WTC11 (cell line): ENCODE results near the gene C1orf167. TPM values are rescaled to one million over a fixed set of nuclear protein-coding genes. Genes with fewer than 3 reads are reported as not detected.

Source experiments
- ATAC-seq: fragments of 200-7000 bp; cut with Tn5 transposase; 2 replicates; pipeline ENCODE4 v1.10.0; 2021; ENCODE audit warnings: mild to moderate bottlenecking, moderate library complexity
- CTCF ChIA-PET: fragments of 300-600 bp; sonication (Branson Sonifier 250); formaldehyde crosslinking; loops from one replicate; lab custom pipeline; 2021; ENCODE audit warnings: antibody characterized with exemption; lab: Charles Lee
- POLR2A ChIA-PET: fragments of 350-600 bp; sonication (Branson Sonifier 250); formaldehyde crosslinking; loops from one replicate; lab custom pipeline; 2021; ENCODE audit warnings: antibody characterized with exemption; lab: Charles Lee
- DNase-seq: peaks from one replicate; pipeline ENCODE4 v3.0.0; 2021; ENCODE audit warnings: low spot score
- H3K27ac Mint-ChIP-seq: 2 replicates; pipeline ENCODE4 v1.8.0; 2021; ENCODE audit warnings: mixed read lengths
- H3K27me3 Mint-ChIP-seq: 2 replicates; pipeline ENCODE4 v1.8.0; 2021; ENCODE audit warnings: low read depth, mild to moderate bottlenecking, moderate library complexity, mixed read lengths
- H3K36me3 Mint-ChIP-seq: 2 replicates; pipeline ENCODE4 v1.8.0; 2021; ENCODE audit warnings: mixed read lengths
- H3K4me1 Mint-ChIP-seq: 2 replicates; pipeline ENCODE4 v1.8.0; 2022; ENCODE audit warnings: mixed read lengths
- H3K4me3 Mint-ChIP-seq: 2 replicates; pipeline ENCODE4 v1.8.0; 2021; ENCODE audit warnings: mild to moderate bottlenecking, moderate library complexity, mixed read lengths
- H3K9me3 Mint-ChIP-seq: 2 replicates; pipeline ENCODE4 v1.8.0; 2021; ENCODE audit warnings: mixed read lengths
- ARID4B ChIP-seq: sonication (generic); formaldehyde crosslinking; IDR thresholded peaks from 2 replicates; pipeline ENCODE4 v1.8.0; 2023; ENCODE audit warnings: missing genetic modification reagents, mild to moderate bottlenecking, borderline replicate concordance
- CREM ChIP-seq: sonication (generic); formaldehyde crosslinking; IDR thresholded peaks from 2 replicates; pipeline ENCODE4 v1.8.1; 2022; ENCODE audit warnings: mild to moderate bottlenecking, missing genetic modification reagents, moderate library complexity
- EMX1 ChIP-seq: fragments of 250-450 bp; sonication (Bioruptor Pico); IDR thresholded peaks from 2 replicates; pipeline ENCODE4 v1.8.0; 2021; ENCODE audit warnings: mild to moderate bottlenecking
- ETV6 ChIP-seq: sonication (generic); formaldehyde crosslinking; IDR thresholded peaks from 2 replicates; pipeline ENCODE4 v1.8.1; 2022; ENCODE audit warnings: mild to moderate bottlenecking, missing genetic modification reagents
- HMGXB4 ChIP-seq: sonication (generic); formaldehyde crosslinking; IDR thresholded peaks from 2 replicates; pipeline ENCODE4 v1.8.1; 2023; ENCODE audit warnings: mild to moderate bottlenecking, moderate library complexity, missing genetic modification reagents
- IRF1 ChIP-seq: sonication (generic); formaldehyde crosslinking; IDR thresholded peaks from 2 replicates; pipeline ENCODE4 v1.8.0; 2023; ENCODE audit warnings: missing genetic modification reagents
- NR2C2 ChIP-seq: sonication (generic); formaldehyde crosslinking; IDR thresholded peaks from 2 replicates; pipeline ENCODE4 v1.8.0; 2022; ENCODE audit warnings: mild to moderate bottlenecking, missing genetic modification reagents
- ZNF121 ChIP-seq: sonication (generic); formaldehyde crosslinking; IDR thresholded peaks from 2 replicates; pipeline ENCODE4 v1.8.0; 2023; ENCODE audit warnings: missing genetic modification reagents
- ZNF281 ChIP-seq: sonication (generic); formaldehyde crosslinking; IDR thresholded peaks from 2 replicates; pipeline ENCODE4 v1.8.0; 2023; ENCODE audit warnings: mild to moderate bottlenecking, missing genetic modification reagents
- ZNF423 ChIP-seq: fragments of 250-450 bp; sonication (Bioruptor Pico); IDR thresholded peaks from 2 replicates; pipeline ENCODE4 v2.1.2; 2022; ENCODE audit warnings: mild to moderate bottlenecking, moderate library complexity
- total RNA-seq: library from RNA; stranded (reverse); gene quantifications from 3 replicates; pipeline ENCODE4 v1.2.3, GENCODE V29; 2021
- TF ChIP-seq, protein P1 (sequence below): sonication (generic); formaldehyde crosslinking; IDR thresholded peaks from 2 replicates; pipeline ENCODE4 v1.8.1; 2023; ENCODE audit warnings: mild to moderate bottlenecking, missing genetic modification reagents
- TF ChIP-seq, protein P2 (sequence below): sonication (generic); formaldehyde crosslinking; IDR thresholded peaks from 2 replicates; pipeline ENCODE4 v1.8.0; 2022; ENCODE audit warnings: mild to moderate bottlenecking, missing genetic modification reagents
- TF ChIP-seq, protein P3 (sequence below): fragments of 200-600 bp; IDR thresholded peaks from 2 replicates; pipeline ENCODE4 v1.8.0; 2022; ENCODE audit warnings: antibody characterized with exemption
- TF ChIP-seq, protein P4 (sequence below): sonication (generic); formaldehyde crosslinking; IDR thresholded peaks from 2 replicates; pipeline ENCODE4 v1.8.0; 2022; ENCODE audit warnings: mild to moderate bottlenecking, missing genetic modification reagents

Gene C1orf167
- total RNA-seq, 1 experiment from 2014 or later: 1.2 TPM

- 0 out of 2 replicates have a peak, but pooled peaks have one; percentile 1 for TF ChIP-seq ZNF281 (CRISPR knock-in tag)
- TF ChIP-seq, all 79 proteins: peak for 1
Observed at GRCh38 chr1:11784256-11784992, 22.4 kb downstream of the C1orf167 start (continued).

DNA sequence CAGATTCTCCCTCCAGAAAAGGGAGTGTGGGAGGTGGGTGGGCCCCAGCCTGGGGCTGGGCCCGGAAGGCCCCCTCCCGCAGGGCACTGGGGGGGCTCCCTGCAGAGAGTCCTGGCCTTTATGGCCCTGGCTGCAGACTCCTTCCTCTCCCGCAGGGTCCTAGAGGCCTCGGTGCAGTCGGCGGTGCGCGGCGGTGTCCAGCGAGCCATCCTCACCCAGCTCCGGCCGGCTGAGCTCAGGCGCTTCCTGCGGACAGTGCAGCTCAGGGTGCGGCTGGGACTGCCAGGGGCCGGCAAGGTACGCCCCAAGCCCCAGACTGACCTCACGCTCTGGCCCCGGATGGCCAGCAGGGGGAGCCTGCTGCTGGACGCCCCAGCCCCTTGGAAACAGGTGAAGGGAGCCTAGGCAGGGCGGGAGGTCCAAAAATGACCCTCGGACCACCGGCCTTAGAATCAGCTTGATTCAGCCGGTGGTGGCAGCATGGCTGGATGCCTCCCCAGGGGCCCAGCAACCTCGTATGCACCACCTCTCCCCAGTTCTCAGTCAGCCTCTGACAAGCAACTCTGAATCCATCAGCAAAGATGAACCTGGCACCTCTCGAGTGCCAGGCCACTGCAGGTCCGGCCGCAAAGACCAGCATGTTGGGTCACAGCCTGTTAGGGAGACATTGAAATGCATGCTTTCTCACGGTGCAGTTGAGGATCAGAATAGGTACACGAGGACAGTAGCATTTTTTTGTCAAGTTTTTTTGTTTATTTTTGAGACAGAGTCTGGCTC is 23.2 kb downstream of the C1orf167 start:
- CTCF ChIA-PET: interaction anchor here (0.6 to 4.5 kb wide), 66 partner anchors 8 to 523 kb away, joined by 3 to 98 read pairs (median 4); partner anchors contain the start of genes AGTRAP, C1orf167, CLCN6 and DISP3
- Mint-ChIP-seq H3K27ac (peak overlapping the region; percentile 70; the same call in 1 of the 2 replicates), H3K4me1 (peaks cover 32% of the 10 kb centered on the region), H3K36me3 (no peaks in the 10 kb centered on the region), H3K4me3 (peak overlapping the region; percentile 30; the same call in 1 of the 2 replicates), H3K9me3 (no peaks in the 10 kb centered on the region), H3K27me3 (no peaks in the 10 kb centered on the region)
- ATAC-seq: peak; percentile 88
- POLR2A ChIA-PET: interaction anchor here (0.7 to 2.3 kb wide), 3 partner anchors 8 to 95 kb away, joined by 3 to 9 read pairs (median 3); no protein-coding TSS in a partner anchor
- DNase-seq: peak; percentile 92
- TF ChIP-seq EMX1 (CRISPR knock-in tag): no peak
- TF ChIP-seq HMGXB4: peak; percentile 91; the same call in 1 of the 2 replicates
- peak; percentile 53; the same call in 1 of the 2 replicates for TF ChIP-seq ETV6
- TF ChIP-seq, protein P1, sequence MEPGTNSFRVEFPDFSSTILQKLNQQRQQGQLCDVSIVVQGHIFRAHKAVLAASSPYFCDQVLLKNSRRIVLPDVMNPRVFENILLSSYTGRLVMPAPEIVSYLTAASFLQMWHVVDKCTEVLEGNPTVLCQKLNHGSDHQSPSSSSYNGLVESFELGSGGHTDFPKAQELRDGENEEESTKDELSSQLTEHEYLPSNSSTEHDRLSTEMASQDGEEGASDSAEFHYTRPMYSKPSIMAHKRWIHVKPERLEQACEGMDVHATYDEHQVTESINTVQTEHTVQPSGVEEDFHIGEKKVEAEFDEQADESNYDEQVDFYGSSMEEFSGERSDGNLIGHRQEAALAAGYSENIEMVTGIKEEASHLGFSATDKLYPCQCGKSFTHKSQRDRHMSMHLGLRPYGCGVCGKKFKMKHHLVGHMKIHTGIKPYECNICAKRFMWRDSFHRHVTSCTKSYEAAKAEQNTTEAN: no peak
- no peak for TF ChIP-seq IRF1 (CRISPR knock-in tag)
- TF ChIP-seq ZNF423: peak; percentile 62
- 0 out of 2 replicates have a peak, but pooled peaks have one; percentile 25 for TF ChIP-seq CREM (CRISPR knock-in tag)
- TF ChIP-seq, protein P2, sequence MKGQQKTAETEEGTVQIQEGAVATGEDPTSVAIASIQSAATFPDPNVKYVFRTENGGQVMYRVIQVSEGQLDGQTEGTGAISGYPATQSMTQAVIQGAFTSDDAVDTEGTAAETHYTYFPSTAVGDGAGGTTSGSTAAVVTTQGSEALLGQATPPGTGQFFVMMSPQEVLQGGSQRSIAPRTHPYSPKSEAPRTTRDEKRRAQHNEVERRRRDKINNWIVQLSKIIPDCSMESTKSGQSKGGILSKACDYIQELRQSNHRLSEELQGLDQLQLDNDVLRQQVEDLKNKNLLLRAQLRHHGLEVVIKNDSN (CRISPR knock-in tag): peak; percentile 30; the same call in 1 of the 2 replicates
- 0 out of 2 replicates have a peak, but pooled peaks have one; percentile 60 for TF ChIP-seq ZNF121 (CRISPR knock-in tag)
- TF ChIP-seq, protein P3, sequence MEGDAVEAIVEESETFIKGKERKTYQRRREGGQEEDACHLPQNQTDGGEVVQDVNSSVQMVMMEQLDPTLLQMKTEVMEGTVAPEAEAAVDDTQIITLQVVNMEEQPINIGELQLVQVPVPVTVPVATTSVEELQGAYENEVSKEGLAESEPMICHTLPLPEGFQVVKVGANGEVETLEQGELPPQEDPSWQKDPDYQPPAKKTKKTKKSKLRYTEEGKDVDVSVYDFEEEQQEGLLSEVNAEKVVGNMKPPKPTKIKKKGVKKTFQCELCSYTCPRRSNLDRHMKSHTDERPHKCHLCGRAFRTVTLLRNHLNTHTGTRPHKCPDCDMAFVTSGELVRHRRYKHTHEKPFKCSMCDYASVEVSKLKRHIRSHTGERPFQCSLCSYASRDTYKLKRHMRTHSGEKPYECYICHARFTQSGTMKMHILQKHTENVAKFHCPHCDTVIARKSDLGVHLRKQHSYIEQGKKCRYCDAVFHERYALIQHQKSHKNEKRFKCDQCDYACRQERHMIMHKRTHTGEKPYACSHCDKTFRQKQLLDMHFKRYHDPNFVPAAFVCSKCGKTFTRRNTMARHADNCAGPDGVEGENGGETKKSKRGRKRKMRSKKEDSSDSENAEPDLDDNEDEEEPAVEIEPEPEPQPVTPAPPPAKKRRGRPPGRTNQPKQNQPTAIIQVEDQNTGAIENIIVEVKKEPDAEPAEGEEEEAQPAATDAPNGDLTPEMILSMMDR: peak; percentile 88
- TF ChIP-seq, protein P4, sequence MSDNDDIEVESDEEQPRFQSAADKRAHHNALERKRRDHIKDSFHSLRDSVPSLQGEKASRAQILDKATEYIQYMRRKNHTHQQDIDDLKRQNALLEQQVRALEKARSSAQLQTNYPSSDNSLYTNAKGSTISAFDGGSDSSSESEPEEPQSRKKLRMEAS (CRISPR knock-in tag): peak; percentile 75
- no peak for TF ChIP-seq NR2C2 (CRISPR knock-in tag)
- TF ChIP-seq ARID4B: peak; percentile 53; the same call in 1 of the 2 replicates
